KOPT-K1 (cell line): Measurements from ENCODE around the gene CD160.

Experiments
- H3K27ac ChIP-seq: fragments of 200-600 bp; sonication (generic); 2 replicates; pipeline ENCODE4 v1.5.1; 2016; ENCODE audit warnings: antibody characterized with exemption, mild to moderate bottlenecking, low read depth, low read length; ENCODE audit not compliant: poor library complexity, severe bottlenecking
- H3K36me3 ChIP-seq: fragments of 200-600 bp; sonication (generic); 2 replicates; pipeline ENCODE4 v1.5.1; 2017; ENCODE audit warnings: antibody characterized with exemption, mild to moderate bottlenecking, low read length, moderate library complexity; ENCODE audit not compliant: insufficient read depth
- H3K9me3 ChIP-seq: fragments of 200-600 bp; sonication (generic); 2 replicates; pipeline ENCODE4 v1.5.1; 2017; ENCODE audit warnings: antibody characterized with exemption, low read length, mild to moderate bottlenecking; ENCODE audit not compliant: insufficient read depth, poor library complexity, severe bottlenecking

CD160 gene

DNA sequence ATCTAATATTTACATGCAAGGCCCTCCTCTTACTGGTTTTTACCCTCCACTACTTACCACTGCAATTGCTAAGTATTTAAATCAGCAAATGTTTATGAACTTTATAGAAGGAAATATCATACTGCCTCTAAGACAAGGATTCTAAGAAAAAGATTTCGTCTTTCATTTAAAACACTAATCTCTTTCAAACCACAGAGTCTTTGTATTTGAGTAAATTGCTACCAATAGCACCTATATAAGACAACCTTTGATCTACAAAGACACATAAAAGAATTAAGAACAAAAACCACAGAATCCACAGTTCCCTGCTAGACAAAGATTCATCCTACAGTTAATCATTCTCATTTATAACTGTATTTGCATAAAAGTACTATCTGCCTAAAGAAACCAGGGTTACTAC lies 67.0 kb downstream of the CD160 start:
- Histone ChIP-seq H3K27ac (no peak overlapping the region), H3K36me3 (0 out of 2 replicates have a peak, but pooled peaks cover 7% of the 10 kb centered on the region), H3K9me3 (no peaks in the 10 kb centered on the region)

DNA sequence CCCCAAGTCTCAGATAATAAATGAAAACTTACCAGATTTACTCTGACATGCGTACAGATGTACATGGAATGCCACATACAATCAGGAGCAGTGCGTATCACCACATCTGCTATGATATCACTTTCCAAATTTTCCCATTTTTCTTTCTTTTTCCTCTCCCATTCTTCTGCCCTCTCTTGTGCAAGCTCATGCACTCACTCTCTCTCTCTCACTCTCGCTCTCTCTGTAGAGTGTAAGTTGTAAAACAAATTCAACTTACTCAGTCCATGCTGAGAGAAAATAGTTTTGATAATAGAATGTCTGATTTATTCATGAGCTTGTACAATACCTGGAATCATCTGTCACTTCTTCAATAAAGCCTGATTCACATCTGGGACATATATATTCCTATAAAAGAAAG lies 69.3 kb downstream of the CD160 start:
- no peaks in the 10 kb centered on the region; the same call in 1 of the 2 replicates for H3K36me3 ChIP-seq
- no peaks in the 10 kb centered on the region for H3K9me3 ChIP-seq

More for the DNA sequence above, 69.3 kb downstream of the CD160 start:
- no peak overlapping the region for H3K27ac ChIP-seq
